Nephron progenitor cell (in vitro differentiated cells): Measurements from ENCODE around the gene JARID2.
A peak's percentile ranks its signal among the peaks of the same experiment; 100 is the strongest.

Experiments
- DNase-seq: peaks from one replicate; pipeline ENCODE4 v3.0.0; 2021
- H3K27ac Mint-ChIP-seq: 2 replicates; pipeline ENCODE4 v1.8.0; 2021; ENCODE audit warnings: mild to moderate bottlenecking, moderate library complexity, mixed read lengths
- H3K27me3 Mint-ChIP-seq: 2 replicates; pipeline ENCODE4 v1.8.0; 2021; ENCODE audit warnings: mild to moderate bottlenecking, low read depth, mixed read lengths; ENCODE audit not compliant: poor library complexity
- H3K36me3 Mint-ChIP-seq: 2 replicates; pipeline ENCODE4 v1.8.0; 2021; ENCODE audit warnings: low read depth, mixed read lengths
- H3K4me1 Mint-ChIP-seq: 2 replicates; pipeline ENCODE4 v1.8.0; 2021; ENCODE audit warnings: mixed read lengths
- H3K4me3 Mint-ChIP-seq: 2 replicates; pipeline ENCODE4 v1.8.0; 2021; ENCODE audit warnings: mild to moderate bottlenecking, moderate library complexity, mixed read lengths
- H3K9me3 Mint-ChIP-seq: 2 replicates; pipeline ENCODE4 v1.8.0; 2021; ENCODE audit warnings: mild to moderate bottlenecking, moderate library complexity, mixed read lengths
- CTCF ChIP-seq: fragments of 200-600 bp; sonication (generic); IDR thresholded peaks from 2 replicates; pipeline ENCODE4 v1.5.0; 2021; ENCODE audit warnings: antibody characterized with exemption

The JARID2 gene

GRCh38 chr6:15269619-15270018, 23.8 kb downstream of the JARID2 start:
- H3K36me3 Mint-ChIP-seq, result peaks cover 24% of the 10 kb centered on the region
- no peak overlapping the region for H3K27ac Mint-ChIP-seq
- H3K4me3 Mint-ChIP-seq, result no peak overlapping the region
- TF ChIP-seq CTCF, result no peak
- no peaks in the 10 kb centered on the region for H3K27me3 Mint-ChIP-seq
- no peak for DNase-seq
- no peaks in the 10 kb centered on the region for H3K9me3 Mint-ChIP-seq
- H3K4me1 Mint-ChIP-seq, result peaks cover 72% of the 10 kb centered on the region

GRCh38 chr6:15270402-15270801, 24.5 kb downstream of the JARID2 start:
- no peak for DNase-seq
- no peaks in the 10 kb centered on the region for H3K27me3 Mint-ChIP-seq
- no peak overlapping the region for H3K27ac Mint-ChIP-seq
- peaks cover 25% of the 10 kb centered on the region for H3K36me3 Mint-ChIP-seq
- H3K4me3 Mint-ChIP-seq, result no peak overlapping the region
- H3K4me1 Mint-ChIP-seq, result peaks cover 72% of the 10 kb centered on the region
- no peak for TF ChIP-seq CTCF
- no peaks in the 10 kb centered on the region for H3K9me3 Mint-ChIP-seq

- Mint-ChIP-seq H3K36me3 (peaks cover 25% of the 10 kb centered on the region), H3K27me3 (no peaks in the 10 kb centered on the region), H3K9me3 (no peaks in the 10 kb centered on the region), H3K4me1 (peaks cover 66% of the 10 kb centered on the region), H3K4me3 (no peak overlapping the region), H3K27ac (no peak overlapping the region)
- DNase-seq, result no peak
- no peak for TF ChIP-seq CTCF
Observed at GRCh38 chr6:15272562-15272961, 26.7 kb downstream of the JARID2 start.

- DNase-seq, result no peak
- no peak for TF ChIP-seq CTCF
- Mint-ChIP-seq H3K36me3 (peaks cover 25% of the 10 kb centered on the region), H3K27me3 (no peaks in the 10 kb centered on the region), H3K4me3 (no peak overlapping the region), H3K27ac (peak overlapping the region; percentile 76), H3K9me3 (no peaks in the 10 kb centered on the region), H3K4me1 (peaks cover 54% of the 10 kb centered on the region)
Observed at GRCh38 chr6:15274692-15275387, 29.0 kb downstream of the JARID2 start.

- DNase-seq, result no peak
- no peaks in the 10 kb centered on the region for H3K9me3 Mint-ChIP-seq
- TF ChIP-seq CTCF, result no peak
- peaks cover 21% of the 10 kb centered on the region for H3K36me3 Mint-ChIP-seq
- H3K27ac Mint-ChIP-seq, result no peak overlapping the region
- H3K27me3 Mint-ChIP-seq, result no peaks in the 10 kb centered on the region
- peaks cover 55% of the 10 kb centered on the region for H3K4me1 Mint-ChIP-seq
- no peak overlapping the region for H3K4me3 Mint-ChIP-seq
Observed at GRCh38 chr6:15276036-15276985, 30.4 kb downstream of the JARID2 start.
